Effector memory CD4-positive, alpha-beta T cell (primary cell): ENCODE measurements around the gene ELOB.

ENCODE experiments used
- DNase-seq, 3 donors: peaks; one replicate each; pipeline ENCODE4 v3.0.0-alpha.2; 2020
- H3K27ac ChIP-seq: 2 replicates; pipeline ENCODE4 v1.7.0; 2013; ENCODE audit warnings: mild to moderate bottlenecking, low read length, moderate library complexity; ENCODE audit not compliant: insufficient read depth, poor library complexity, severe bottlenecking
- H3K27me3 ChIP-seq: replicated peaks from 2 replicates; pipeline ENCODE4 v1.7.0; 2013; ENCODE audit warnings: mild to moderate bottlenecking, low read length; ENCODE audit not compliant: insufficient read depth, control insufficient read depth, poor library complexity, severe bottlenecking
- H3K36me3 ChIP-seq: 2 replicates; pipeline ENCODE4 v1.7.0; 2013; ENCODE audit warnings: mild to moderate bottlenecking, low read length, moderate library complexity; ENCODE audit not compliant: control insufficient read depth, insufficient read depth
- H3K4me1 ChIP-seq: 2 replicates; pipeline ENCODE4 v1.7.0; 2013; ENCODE audit warnings: low read length, mild to moderate bottlenecking; ENCODE audit not compliant: control insufficient read depth, insufficient read depth, poor library complexity, severe bottlenecking
- H3K4me3 ChIP-seq: 2 replicates; pipeline ENCODE4 v1.7.0; 2013; ENCODE audit warnings: low read length, low read depth, mild to moderate bottlenecking; ENCODE audit not compliant: insufficient read depth, poor library complexity, severe bottlenecking
- H3K9me3 ChIP-seq: 2 replicates; pipeline ENCODE4 v1.7.0; 2013; ENCODE audit warnings: mild to moderate bottlenecking, low read length, moderate library complexity; ENCODE audit not compliant: control insufficient read depth
- total RNA-seq, 3 donors: gene quantifications; one replicate each; lab custom pipeline; 2026; lab: John Stamatoyannopoulos, UW

Gene ELOB
- 38.2 to 67.4 (median 47.8) reads per million in 3 donors for total RNA-seq

DNA sequence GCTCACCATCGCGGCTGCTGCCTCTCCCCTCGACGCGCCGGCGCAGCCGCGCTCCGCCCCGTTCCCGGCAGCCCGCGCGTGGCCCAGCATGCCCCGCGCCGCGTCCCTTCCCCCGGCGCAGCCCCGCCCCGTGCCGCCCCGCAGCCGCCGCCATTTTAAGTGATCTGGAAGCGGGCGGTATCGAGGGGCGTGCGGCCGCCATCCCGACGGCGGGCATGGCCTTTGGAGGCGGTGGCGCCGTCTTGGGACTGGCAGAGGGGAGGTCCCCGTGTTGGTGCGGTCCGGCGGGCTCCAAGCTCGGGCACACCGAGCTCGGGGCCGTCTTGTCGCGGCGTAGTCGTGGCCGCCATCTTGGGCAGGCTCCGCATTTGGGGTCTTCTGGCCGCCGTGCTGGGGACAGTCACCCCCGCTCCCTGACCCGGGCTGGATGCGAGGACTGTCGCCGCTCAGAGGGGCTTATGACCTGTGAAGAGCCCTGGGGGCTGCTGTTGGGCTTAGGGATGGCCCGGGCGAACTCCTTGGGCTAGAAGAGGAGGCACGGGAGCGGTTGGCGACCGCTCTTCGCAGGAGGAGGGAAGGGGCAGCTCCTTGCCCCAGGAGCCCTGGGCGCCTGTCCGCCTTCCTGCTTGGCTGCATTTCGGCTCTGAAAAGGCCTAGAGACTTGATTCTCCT lies at the start of gene ELOB:
Gene ELOB (minus strand): TSS at position 50 of the 672 bp plus-strand sequence. CDS start 41 bp downstream, at position 9.
- peak; percentile 75 to 81 (median 77) for DNase-seq
- peaks cover 13% of the 10 kb centered on the region for H3K36me3 ChIP-seq
- no peaks in the 10 kb centered on the region for H3K9me3 ChIP-seq
- H3K4me3 ChIP-seq: peak within 1 kb of the TSS; percentile 94
- peaks cover 22% of the 10 kb centered on the region for H3K4me1 ChIP-seq
- H3K27ac ChIP-seq: peak within 1 kb of the TSS; percentile 99
- no peaks in the 10 kb centered on the region for H3K27me3 ChIP-seq

- Histone ChIP-seq H3K4me3 (no peak overlapping the region), H3K36me3 (no peaks in the 10 kb centered on the region), H3K27ac (no peak overlapping the region), H3K4me1 (no peaks in the 10 kb centered on the region), H3K27me3 (no peaks in the 10 kb centered on the region), H3K9me3 (no peaks in the 10 kb centered on the region)
- no peak for DNase-seq
Measured at GRCh38 chr16:2825906-2826305, 48.8 kb upstream of the ELOB start.

DNA sequence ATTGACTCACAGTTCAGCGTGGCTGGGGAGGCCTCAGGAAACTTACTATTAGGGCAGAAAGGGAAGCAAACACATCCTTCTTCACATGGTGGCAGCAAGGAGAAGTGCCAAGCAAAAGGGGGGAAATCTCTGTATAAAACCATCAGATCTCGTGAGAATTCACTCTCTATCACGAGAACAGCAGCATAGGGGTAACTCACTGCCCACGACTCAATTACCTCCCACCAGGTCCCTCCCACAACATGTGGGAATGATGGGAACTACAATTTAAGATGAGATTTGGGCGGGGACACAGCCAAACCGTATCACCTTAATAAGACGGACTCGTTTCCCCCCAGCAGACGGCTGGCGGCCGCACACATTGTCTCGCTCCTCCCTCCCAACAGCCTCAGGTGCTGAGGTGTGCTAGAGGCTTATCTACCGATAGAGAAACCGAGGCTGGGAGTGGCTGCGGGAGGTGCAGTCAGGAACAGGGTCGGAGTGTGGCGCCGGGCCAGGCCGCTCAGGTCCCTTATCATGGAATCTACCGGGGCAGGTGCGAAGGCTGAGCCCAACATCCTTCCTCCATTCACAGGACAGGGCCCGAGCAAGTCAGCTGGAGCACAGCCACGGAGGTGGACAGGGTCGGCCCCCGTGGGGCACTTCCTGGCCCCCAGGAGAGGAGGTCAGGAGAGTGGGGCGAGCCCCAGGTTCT lies 48.1 kb upstream of the ELOB start:
- no peaks in the 10 kb centered on the region for H3K9me3 ChIP-seq
- H3K4me1 ChIP-seq: no peaks in the 10 kb centered on the region
- H3K4me3 ChIP-seq: no peak overlapping the region
- H3K36me3 ChIP-seq: no peaks in the 10 kb centered on the region
- no peak for DNase-seq
- H3K27me3 ChIP-seq: no peaks in the 10 kb centered on the region
- H3K27ac ChIP-seq: no peak overlapping the region

DNA sequence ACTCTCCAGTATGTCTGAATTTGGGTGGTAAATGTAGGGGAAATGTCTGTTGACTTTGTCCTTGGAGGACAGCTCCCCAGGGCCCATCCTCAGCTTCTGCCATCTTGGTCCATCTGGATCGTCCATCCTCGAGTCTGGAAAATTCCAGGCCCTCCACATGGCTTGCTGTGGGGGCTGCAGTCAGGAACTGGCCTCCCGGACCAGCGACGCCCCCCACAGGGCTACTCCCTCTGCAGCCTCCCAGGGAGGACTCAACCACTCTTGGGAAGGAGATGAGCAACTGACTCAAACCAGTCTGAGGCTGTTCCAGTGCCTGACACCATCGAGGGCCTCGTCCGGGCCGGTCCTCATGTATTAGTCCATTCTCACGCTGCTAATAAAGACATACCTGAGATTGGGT lies 47.5 kb upstream of the ELOB start:
- no peaks in the 10 kb centered on the region for H3K27me3 ChIP-seq
- H3K9me3 ChIP-seq: no peaks in the 10 kb centered on the region
- H3K4me3 ChIP-seq: no peak overlapping the region
- H3K27ac ChIP-seq: no peak overlapping the region
- H3K4me1 ChIP-seq: no peaks in the 10 kb centered on the region
- DNase-seq: no peak
- no peaks in the 10 kb centered on the region for H3K36me3 ChIP-seq

DNA sequence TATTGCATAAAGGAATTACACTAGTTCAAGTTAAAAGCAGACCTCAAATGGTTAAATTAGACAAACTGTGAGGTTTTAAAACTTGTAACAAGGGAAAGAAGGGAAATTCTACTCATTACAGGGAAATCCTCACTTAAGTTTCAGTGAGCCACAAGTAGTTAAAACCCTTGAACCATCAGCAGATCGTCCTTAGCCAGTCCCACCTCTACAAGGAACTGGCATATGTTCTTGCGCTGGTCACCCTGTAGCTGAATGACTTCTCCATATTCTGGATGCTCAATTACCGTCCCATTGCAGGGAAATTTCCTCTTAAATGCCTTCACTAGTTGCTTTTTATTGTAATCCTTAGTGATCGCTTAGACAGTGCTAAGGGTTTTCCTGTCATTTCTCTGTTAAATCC lies 45.4 kb upstream of the ELOB start:
- Histone ChIP-seq H3K4me1 (no peaks in the 10 kb centered on the region), H3K4me3 (no peak overlapping the region), H3K27ac (no peak overlapping the region), H3K36me3 (no peaks in the 10 kb centered on the region), H3K9me3 (no peaks in the 10 kb centered on the region), H3K27me3 (peaks cover 3% of the 10 kb centered on the region)
- DNase-seq: no peak

DNA sequence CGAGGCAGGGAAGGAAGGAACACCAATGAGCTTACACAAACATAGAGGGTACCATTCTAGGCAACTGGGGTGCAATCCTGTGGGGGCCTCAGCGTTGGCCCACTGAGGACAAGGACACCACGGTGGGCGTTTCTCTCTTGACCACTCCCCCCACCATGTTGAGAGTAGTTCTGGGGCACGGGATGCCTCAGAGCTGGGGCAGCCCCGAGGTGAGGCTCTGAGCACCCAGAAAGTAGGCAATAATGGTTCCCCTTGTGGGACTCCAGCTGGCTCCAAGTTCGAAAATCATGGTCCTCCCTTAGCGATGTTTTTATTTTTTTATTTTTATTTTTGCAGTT lies 45.0 kb upstream of the ELOB start:
- H3K27ac ChIP-seq: no peak overlapping the region
- H3K4me3 ChIP-seq: no peak overlapping the region
- no peaks in the 10 kb centered on the region for H3K4me1 ChIP-seq
- no peaks in the 10 kb centered on the region for H3K9me3 ChIP-seq
- DNase-seq: no peak
- peaks cover 3% of the 10 kb centered on the region for H3K27me3 ChIP-seq
- H3K36me3 ChIP-seq: no peaks in the 10 kb centered on the region

GRCh38 chr16:2821487-2822157 lies 44.5 kb upstream of the ELOB start:
- no peaks in the 10 kb centered on the region for H3K9me3 ChIP-seq
- H3K27ac ChIP-seq: no peak overlapping the region
- no peak for DNase-seq
- H3K27me3 ChIP-seq: peaks cover 3% of the 10 kb centered on the region
- no peak overlapping the region for H3K4me3 ChIP-seq
- no peaks in the 10 kb centered on the region for H3K36me3 ChIP-seq
- no peaks in the 10 kb centered on the region for H3K4me1 ChIP-seq

DNA sequence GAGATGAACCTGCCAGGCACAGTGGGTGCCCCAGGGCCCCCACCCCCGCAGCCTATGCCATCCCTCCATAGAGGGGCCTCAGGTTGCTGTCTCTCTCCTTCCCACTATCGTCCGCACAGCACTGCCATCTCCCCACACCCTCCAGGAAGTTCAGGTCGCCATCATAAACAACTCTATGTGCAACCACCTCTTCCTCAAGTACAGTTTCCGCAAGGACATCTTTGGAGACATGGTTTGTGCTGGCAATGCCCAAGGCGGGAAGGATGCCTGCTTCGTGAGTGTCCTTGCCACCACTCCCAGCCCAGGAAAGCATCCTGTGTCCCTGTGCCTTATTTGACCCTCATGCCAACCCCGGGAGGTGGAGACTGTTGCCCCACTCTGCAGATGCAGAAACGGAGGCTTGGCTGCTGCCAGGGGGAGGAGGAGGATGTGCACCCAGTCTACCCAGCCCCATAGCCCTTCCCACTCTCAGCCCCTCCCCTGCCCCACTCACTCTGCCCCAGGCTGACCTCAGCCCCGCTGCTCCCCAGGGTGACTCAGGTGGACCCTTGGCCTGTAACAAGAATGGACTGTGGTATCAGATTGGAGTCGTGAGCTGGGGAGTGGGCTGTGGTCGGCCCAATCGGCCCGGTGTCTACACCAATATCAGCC lies 43.9 kb upstream of the ELOB start:
- no peak for DNase-seq
- Histone ChIP-seq H3K9me3 (no peaks in the 10 kb centered on the region), H3K36me3 (no peaks in the 10 kb centered on the region), H3K27ac (no peak overlapping the region), H3K4me1 (no peaks in the 10 kb centered on the region), H3K27me3 (peaks cover 3% of the 10 kb centered on the region), H3K4me3 (no peak overlapping the region)

DNA sequence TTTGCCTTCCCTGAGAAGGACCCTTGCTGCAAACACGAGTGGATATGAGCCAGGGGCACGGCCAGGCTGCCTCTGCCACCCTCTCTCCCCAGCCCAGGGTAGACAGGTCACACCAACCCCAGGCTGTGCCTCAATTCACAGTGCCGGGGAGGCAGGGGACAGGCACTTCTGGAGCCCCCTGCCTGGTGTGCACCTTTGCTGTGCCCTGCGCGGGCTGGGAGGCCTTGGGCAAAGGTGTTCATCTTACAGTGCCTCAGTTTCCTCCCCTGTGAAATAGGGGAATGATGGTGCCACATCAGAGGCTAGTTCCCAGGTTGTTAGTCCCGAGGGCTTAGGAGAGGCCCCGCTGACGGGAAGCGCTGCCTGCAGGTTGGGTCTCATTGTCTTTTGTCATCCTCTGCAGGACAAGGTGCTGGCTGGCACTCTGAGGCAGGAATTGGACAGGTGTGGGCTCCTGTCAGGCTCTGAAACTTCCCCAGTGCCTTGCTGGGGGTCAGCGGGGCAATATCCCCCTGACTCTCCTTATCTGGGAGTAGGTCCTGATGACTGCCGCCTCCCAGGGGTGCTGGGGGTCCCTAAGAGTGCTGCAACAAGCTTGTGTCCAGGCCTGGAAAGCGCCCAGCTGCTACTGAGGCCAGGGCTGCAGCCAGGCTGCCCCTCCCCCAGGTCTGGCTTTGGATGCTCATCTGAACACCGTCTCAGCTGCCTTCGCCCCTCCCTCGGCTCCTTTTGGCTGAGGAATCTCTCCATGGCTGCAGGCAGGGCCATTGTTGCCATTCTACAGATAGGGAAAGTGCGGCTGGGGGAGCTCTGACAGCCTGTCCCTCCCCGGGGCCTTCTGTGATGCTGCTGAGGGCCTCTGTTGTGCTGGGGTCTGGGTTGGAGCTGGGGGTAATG lies 43.1 kb upstream of the ELOB start:
- Histone ChIP-seq H3K9me3 (no peaks in the 10 kb centered on the region), H3K27me3 (peaks cover 3% of the 10 kb centered on the region), H3K4me3 (no peak overlapping the region), H3K4me1 (no peaks in the 10 kb centered on the region), H3K27ac (no peak overlapping the region), H3K36me3 (no peaks in the 10 kb centered on the region)
- no peak for DNase-seq
